Measurements from ENCODE around the gene BMERB1.
"Not testable (repeated sequence)": the region's sequence is repeated elsewhere in the genome, so short reads cannot be mapped to it uniquely, and the experiment has no call there.

BMERB1 gene

DNA sequence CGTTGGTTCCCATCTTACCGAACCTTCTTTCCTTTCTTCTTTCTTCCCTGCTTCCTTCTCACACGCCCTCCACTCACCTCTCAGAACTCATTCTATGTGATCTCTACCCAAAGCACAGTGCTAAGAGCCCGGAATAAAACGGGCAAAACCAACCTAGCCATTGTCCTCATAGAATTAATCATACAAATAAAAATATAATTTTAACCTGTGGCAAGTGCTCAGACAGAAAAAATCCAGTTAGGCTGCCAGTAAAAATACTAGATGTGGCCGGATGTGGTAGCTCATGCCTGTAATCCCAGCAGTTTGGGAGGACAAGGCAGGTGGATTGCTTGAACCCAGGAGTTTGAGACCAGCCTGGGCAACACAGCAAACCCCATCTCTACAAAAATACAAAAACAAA, 27.0 kb downstream of the BMERB1 start:
- H3K4me1 ChIP-seq (ENCODE audit: control insufficient read depth in 1 of 2, insufficient read depth in 1 of 2, low read depth in 1 of 2, low read length in 1 of 2), result no peaks in the 10 kb centered on the region
- H3K27me3 ChIP-seq, result no peaks in the 10 kb centered on the region
- no peaks in the 10 kb centered on the region for H3K9me3 ChIP-seq
- H3K27ac ChIP-seq, result no peak overlapping the region
- TF ChIP-seq, protein P1, sequence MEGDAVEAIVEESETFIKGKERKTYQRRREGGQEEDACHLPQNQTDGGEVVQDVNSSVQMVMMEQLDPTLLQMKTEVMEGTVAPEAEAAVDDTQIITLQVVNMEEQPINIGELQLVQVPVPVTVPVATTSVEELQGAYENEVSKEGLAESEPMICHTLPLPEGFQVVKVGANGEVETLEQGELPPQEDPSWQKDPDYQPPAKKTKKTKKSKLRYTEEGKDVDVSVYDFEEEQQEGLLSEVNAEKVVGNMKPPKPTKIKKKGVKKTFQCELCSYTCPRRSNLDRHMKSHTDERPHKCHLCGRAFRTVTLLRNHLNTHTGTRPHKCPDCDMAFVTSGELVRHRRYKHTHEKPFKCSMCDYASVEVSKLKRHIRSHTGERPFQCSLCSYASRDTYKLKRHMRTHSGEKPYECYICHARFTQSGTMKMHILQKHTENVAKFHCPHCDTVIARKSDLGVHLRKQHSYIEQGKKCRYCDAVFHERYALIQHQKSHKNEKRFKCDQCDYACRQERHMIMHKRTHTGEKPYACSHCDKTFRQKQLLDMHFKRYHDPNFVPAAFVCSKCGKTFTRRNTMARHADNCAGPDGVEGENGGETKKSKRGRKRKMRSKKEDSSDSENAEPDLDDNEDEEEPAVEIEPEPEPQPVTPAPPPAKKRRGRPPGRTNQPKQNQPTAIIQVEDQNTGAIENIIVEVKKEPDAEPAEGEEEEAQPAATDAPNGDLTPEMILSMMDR (IDR thresholded peaks at IDR 0.05), result no peak
- no peak overlapping the region for H3K4me3 ChIP-seq (ENCODE audit: low read depth in 1 of 2, low read length in 1 of 2)
- H3K36me3 ChIP-seq, result no peaks in the 10 kb centered on the region

DNA sequence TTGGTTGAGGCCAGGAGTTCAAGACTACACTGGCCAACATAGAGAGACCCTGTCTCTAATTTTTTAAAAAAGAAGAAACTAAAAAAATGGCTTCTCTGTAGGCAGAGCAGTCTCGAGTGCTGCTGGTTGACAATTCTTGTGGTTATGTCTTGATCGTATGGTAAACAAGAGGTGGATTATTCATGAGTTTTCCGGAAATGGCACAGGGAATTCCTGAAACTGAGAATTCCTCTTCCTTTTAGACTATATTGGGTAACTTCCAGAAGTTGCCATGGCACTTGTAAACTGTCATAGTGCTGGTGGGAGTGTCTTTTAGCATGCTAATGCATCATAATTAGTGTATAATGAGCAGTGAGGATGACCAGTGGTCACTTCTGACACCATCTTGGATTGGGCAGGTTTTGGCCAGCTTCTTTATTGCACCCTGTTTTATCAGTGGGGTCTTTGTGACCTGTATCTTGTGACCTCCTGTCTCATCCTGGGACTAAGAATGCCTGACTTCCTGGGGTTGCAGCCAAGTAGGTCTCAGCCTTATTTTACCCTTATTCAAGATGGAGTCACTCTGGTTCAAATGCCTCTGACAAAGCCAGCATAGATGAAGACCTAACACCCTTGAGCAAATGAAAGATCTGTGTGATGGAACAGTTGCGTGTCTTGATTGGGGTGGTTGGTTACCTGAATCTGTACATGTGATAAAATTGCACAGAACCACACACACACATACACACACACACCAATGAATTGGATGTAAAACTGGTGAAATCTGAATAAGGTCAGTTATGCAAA, 30.2 kb downstream of the BMERB1 start:
- no peak overlapping the region for H3K4me3 ChIP-seq (ENCODE audit: low read depth in 1 of 2, low read length in 1 of 2)
- no peaks in the 10 kb centered on the region for H3K27me3 ChIP-seq
- H3K9me3 ChIP-seq, result no peaks in the 10 kb centered on the region
- H3K36me3 ChIP-seq, result no peaks in the 10 kb centered on the region
- no peaks in the 10 kb centered on the region for H3K4me1 ChIP-seq (ENCODE audit: control insufficient read depth in 1 of 2, insufficient read depth in 1 of 2, low read depth in 1 of 2, low read length in 1 of 2)
- no peak overlapping the region for H3K27ac ChIP-seq
- TF ChIP-seq, protein P1 (IDR thresholded peaks at IDR 0.05), result no peak

DNA sequence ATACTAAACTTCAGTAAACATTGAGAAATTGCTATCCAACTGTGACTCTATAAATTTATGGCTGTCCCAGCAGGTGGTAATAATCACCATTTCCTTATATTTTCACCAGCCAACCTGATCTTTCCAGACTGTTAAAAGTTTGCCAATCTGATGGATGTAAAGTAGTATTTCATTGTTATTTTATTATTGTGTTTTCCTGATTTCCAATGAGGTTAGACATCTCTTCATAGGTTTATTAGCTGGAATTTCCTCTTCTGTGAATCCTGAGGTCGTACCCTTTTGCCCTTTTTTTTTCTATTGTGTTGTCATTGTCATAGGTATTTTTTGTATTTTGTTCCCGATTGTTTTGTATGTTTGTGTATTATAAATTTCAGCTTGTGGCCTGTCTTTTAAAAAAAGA, 31.7 kb downstream of the BMERB1 start:
- Histone ChIP-seq H3K4me1 (ENCODE audit: control insufficient read depth in 1 of 2, insufficient read depth in 1 of 2, low read depth in 1 of 2, low read length in 1 of 2) (no peaks in the 10 kb centered on the region), H3K4me3 (ENCODE audit: low read depth in 1 of 2, low read length in 1 of 2) (no peak overlapping the region), H3K36me3 (no peaks in the 10 kb centered on the region), H3K9me3 (no peaks in the 10 kb centered on the region), H3K27me3 (no peaks in the 10 kb centered on the region), H3K27ac (no peak overlapping the region)
- TF ChIP-seq, protein P1 (IDR thresholded peaks at IDR 0.05), result no peak

DNA sequence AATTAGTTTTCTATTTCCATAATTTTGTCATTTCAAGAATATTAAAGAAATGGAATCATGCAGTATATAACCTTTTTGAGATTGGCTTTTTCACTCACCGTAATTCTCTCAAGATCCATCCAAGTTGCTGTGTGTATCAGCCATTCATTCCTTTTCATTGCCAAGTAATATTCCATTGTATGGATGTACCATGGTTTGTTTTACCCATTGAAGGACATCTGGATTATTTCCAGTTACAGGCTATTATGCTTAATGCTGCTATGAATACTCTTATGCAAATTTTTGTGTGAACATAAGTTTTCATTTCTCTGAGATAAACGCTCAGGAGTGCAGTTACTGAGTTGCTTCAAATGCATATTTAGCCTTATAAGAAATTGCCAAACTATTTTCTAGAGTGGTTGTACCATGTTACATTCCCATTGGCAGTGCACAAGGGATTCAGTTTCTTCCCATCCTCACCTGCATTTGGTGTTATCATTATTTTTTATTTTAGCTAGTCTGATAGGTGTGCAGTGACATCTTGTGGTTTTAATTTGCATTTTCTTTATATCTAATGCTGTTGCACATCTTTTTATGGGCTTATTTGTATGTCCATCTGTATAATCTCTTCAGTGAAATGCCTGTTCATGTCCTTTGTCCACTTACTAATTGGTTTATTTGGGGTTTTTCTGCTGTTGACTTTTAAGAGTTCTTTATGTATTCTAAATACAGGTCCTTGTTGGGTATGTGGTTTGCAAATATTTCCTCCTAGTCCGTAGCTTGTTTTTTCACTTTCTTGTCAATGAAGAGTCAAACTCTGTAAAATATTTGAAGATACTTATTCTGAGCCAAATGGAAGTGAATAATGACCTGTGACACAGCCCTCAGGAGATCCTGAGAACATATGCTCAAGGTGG, 32.7 kb downstream of the BMERB1 start:
- Histone ChIP-seq H3K27me3 (no peaks in the 10 kb centered on the region), H3K4me1 (ENCODE audit: control insufficient read depth in 1 of 2, insufficient read depth in 1 of 2, low read depth in 1 of 2, low read length in 1 of 2) (no peaks in the 10 kb centered on the region), H3K36me3 (no peaks in the 10 kb centered on the region), H3K9me3 (no peaks in the 10 kb centered on the region), H3K4me3 (ENCODE audit: low read depth in 1 of 2, low read length in 1 of 2) (no peak overlapping the region), H3K27ac (no peak overlapping the region)
- TF ChIP-seq, protein P1 (IDR thresholded peaks at IDR 0.05), result no peak

DNA sequence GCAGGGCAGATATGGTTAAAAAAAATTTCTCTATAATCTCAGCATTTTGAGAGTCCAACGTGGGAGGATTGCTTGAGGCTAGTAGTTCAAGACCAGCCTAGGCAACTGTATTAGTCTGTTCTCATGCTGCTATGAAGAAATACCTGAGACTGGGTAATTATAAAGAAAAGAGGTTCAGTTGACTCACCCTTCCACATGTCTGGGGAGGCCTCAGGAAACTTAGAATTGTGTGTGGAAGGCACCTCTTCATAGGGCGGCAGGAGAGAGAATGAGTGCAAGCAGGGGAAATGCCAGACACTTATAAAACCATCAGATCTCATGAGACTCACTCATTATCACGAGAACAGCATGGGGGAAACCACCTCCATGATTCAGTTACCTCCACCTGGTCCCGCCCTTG, 42.6 kb downstream of the BMERB1 start:
- not testable (repeated sequence) for H3K9me3 ChIP-seq; H3K4me1 ChIP-seq (ENCODE audit: control insufficient read depth in 1 of 2, insufficient read depth in 1 of 2, low read depth in 1 of 2, low read length in 1 of 2); H3K27ac ChIP-seq; H3K36me3 ChIP-seq; H3K4me3 ChIP-seq (ENCODE audit: low read depth in 1 of 2, low read length in 1 of 2); H3K27me3 ChIP-seq

DNA sequence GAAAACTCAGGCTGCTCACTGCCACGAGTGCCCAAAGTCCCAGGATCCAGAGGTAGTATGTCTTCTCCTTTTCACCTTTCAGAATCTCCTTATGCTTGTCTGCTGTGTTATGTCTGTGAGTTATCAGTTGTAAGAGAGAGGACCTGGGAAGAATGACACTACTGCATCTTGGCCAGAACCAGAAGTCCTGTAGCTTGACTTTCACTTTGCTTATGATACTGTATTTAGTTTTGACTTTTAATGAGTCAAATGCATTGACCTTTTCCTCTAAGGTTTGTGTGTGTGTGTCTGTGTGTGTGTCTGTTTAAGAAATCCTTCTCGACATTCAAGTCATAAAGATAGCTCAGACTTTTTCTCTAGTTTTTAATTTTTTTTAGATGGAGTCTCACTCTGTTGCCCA, 43.4 kb downstream of the BMERB1 start:
- no peaks in the 10 kb centered on the region for H3K4me1 ChIP-seq (ENCODE audit: control insufficient read depth in 1 of 2, insufficient read depth in 1 of 2, low read depth in 1 of 2, low read length in 1 of 2)
- TF ChIP-seq, protein P1 (IDR thresholded peaks at IDR 0.05), result no peak
- H3K36me3 ChIP-seq, result no peaks in the 10 kb centered on the region
- no peak overlapping the region for H3K4me3 ChIP-seq (ENCODE audit: low read depth in 1 of 2, low read length in 1 of 2)
- H3K27ac ChIP-seq, result no peak overlapping the region
- H3K9me3 ChIP-seq, result no peaks in the 10 kb centered on the region
- H3K27me3 ChIP-seq, result no peaks in the 10 kb centered on the region
